Iris pigment epithelial cell (primary cell): ENCODE data around the gene EIF1B.
A peak's percentile ranks its signal among the peaks of the same experiment; 100 is the strongest.
"Not testable (repeated sequence)": the region's sequence is repeated elsewhere in the genome, so short reads cannot be mapped to it uniquely, and the experiment has no call there.

Experiments used
- DNase-seq: peaks from one replicate; pipeline ENCODE4 v3.0.0-alpha.2; 2011; ENCODE audit warnings: low read depth

EIF1B gene

GRCh38 chr3:40309418-40309924, at the start of gene EIF1B:
Gene EIF1B, plus strand, starts transcription at chr3:40309707. Its CDS starts 235 bp downstream, at chr3:40309942.
- peak; percentile 97 for DNase-seq

- no peak for DNase-seq
These were observed 47.2 kb upstream of the EIF1B start for GRCh38 chr3:40262331-40262730.

DNA sequence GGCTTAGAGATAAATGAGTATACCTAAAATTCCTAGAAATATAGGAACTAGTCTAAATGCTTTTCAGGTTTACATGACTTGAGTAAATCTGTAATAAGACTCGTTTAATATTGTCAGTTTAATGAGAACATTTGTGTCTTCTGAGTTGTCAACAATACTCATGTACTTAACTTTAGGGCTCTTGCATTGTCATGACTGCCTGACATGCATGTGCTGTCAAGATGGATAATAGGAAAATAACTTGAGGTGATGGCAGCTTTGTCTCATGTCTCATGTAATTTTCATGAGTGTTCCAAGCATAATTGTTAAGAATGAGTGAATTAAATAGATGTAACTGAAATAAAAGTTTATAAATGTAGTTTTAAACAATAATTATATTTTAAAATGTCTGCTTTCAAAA, 45.1 kb upstream of the EIF1B start:
- no peak for DNase-seq

GRCh38 chr3:40265181-40265580, 44.3 kb upstream of the EIF1B start:
- no peak for DNase-seq

GRCh38 chr3:40267937-40268724, 41.4 kb upstream of the EIF1B start:
- no peak for DNase-seq

- no peak for DNase-seq
These were observed 40.5 kb upstream of the EIF1B start for GRCh38 chr3:40268802-40269524.

DNA sequence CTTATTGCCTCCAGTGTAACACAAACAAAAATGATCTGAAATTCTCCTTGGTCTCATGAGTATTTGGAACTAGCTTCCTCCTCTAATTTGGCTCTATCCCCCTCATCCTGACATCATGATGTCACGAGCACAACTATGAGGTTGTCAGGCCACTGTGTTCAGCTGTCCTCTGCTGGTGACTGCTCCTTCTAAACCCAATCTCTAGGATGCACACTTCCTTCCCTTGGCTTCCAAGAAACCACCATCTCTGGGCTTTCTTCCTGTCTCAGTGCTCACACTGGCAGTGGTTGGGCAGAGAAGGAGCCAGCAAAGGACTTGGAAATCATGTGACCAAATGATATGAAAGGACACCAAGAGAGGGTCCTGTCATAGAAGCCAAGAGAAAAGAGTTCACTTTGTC, 30.7 kb upstream of the EIF1B start:
- DNase-seq: no peak

- no peak for DNase-seq
These were observed 27.5 kb upstream of the EIF1B start for GRCh38 chr3:40281995-40282394.

- not testable (repeated sequence) for DNase-seq
These were observed 26.4 kb upstream of the EIF1B start for GRCh38 chr3:40283057-40283456.

DNA sequence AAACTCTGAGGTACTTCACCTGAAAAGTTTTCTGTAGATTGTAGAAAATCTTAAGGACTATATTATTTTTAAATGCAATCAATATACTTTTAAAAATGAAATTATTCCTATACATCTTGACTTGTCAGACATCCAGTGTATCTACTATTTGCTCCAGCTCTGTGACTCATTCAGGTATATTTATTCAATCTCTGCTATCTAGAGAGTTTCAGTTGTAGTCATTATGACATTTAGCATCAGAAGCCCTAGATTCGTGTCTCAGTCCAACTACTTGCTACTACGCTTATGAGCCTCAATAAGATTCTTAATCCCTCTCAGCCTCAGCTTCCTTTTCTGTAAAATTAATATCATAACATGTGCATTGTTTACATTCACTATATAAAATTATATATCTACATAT, 22.3 kb upstream of the EIF1B start:
- no peak for DNase-seq

- DNase-seq: no peak
These were observed 19.1 kb upstream of the EIF1B start for GRCh38 chr3:40290396-40290795.

DNA sequence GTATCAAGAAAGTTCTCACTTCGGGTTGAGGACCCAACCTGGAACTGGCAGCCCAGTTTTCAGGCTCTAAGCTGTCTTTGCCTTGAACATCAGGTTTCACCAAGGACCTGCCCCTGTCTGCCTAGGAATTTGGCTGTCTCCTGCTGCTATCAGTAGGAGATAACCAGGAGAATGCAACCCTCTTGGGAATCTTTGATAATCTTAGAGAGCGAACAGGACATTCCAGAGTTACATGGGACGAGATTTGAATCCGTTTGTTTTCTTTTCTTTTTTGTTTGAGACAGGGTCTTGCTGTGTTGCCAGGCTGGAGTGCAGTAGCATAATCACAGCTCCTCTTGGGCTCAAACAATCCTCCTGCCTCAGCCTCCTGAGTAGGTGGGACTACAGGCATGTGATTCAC, 18.0 kb upstream of the EIF1B start:
- no peak for DNase-seq

DNA sequence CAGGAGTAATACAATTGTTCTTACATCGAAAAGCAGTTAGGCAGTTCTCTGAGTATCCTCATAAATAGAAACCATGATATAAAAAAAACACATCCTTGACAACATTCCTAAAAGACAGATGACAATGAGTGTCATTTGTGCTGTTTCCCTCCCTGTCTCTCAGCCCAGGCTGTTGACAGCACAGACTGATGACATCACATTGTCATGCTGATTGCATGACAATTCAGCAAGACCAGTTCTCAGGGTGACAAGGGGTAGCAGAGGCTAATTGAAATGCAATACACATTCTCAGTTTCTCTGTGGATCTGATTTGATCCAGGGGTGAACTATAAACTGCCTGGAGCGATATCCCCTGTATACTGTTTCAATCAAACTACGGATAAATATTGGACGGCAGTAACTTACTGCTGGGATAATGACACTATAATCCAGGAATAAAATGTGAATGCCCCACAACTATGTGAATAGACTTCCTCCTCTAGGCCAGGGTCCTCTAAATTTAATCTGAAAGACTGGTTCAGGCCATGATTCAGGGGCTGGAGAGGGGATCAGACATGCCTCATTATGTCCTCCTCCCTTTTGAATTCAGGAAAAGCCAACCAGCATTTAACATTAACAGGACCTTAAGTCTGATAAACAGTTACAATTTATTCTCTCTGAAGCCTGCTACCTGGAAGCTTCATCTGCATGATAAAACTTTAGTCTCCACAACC, 16.7 kb upstream of the EIF1B start:
- no peak for DNase-seq

DNA sequence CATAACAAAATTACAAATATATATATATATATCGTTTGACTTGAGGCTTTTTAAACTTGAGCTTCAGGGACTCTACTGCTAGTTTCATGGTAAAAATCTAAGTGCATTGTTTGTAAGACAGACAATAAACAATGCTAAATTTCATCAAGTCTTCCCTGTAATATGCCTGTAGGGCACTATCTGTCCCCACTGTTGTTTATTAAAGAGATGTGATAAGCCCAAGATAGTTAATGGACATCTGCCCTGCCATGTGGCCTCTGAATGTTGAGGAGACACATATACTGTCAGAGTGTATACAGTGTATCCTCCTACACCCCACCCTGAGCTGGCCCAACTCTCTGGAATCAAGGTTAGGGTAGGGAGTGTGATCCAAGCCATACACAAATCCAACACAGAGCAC, 15.1 kb upstream of the EIF1B start:
- DNase-seq: no peak

- no peak for DNase-seq
These were observed 11.4 kb upstream of the EIF1B start for GRCh38 chr3:40298075-40298474.

DNA sequence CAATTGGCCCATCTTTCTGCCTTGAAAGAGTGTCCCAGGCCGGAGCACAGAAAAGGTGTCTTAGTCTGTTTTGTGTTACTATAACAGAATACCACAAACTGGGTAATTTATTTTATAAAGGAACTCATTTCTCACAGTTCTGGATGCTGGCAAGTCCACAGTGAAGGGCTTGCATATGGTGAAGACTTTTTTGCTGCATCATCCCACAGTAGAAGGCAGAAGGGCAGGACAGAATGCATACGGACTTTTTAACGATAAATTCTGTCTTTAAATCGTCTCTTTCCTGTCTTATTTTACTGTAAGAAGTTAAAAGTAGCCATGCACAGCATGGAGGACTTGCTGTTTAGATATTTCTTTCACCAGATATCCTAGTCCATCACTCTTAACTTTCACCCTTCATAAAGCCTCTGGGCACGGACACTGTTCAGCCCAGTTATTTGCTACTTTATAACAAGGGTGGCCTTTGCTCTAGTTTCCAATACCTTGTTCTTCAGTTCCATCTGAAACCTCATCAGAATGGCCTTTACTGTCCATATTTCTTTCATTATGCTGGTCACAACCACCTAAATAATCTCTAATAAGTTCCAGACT, 10.3 kb upstream of the EIF1B start:
- no peak for DNase-seq

DNA sequence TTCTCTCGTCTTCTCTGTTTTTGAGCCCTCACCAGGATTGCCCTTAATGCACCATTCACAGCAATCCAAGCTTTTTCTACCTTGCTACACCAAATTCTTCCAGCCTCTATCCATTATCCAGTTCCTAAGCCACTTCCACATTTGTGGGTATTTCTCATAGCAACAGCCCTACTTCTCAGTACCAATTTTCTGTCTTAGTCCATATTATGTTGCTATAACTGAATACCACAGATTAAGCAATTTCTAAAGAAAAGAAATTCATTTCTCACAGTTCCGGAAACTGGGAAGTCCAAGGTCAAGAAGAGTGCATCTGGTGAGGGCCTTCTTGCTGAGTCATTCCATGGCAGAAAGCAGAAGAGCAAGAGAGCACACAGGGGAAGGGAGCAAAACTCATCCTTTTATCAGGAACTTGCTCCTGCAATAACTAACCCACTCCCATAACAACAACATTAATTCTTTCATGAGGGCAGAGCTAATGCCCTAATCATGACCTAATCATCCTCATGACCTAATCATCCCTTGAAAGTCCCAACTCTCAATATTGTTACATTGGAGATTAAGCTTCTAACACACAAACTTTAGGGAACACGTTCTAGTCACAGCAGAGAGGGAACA, 9.7 kb upstream of the EIF1B start:
- peak; percentile 94 for DNase-seq

- DNase-seq: no peak
These were observed 6.7 kb upstream of the EIF1B start for GRCh38 chr3:40302784-40303183.

- DNase-seq: no peak
These were observed 5.2 kb upstream of the EIF1B start for GRCh38 chr3:40304352-40304751.

GRCh38 chr3:40306336-40306735, 3.2 kb upstream of the EIF1B start:
- DNase-seq: no peak

- no peak for DNase-seq
These were observed 2.3 kb upstream of the EIF1B start for GRCh38 chr3:40307176-40307575.
